Esophagus squamous epithelium (tissue), 5 donors: ENCODE measurements around the gene MUSK. TPM values are rescaled to one million over a fixed set of nuclear protein-coding genes. Genes with fewer than 3 reads are reported as not detected.

Experiments used
- DNase-seq: peaks from one replicate; lab custom pipeline; 2025; lab: John Stamatoyannopoulos, UW
- H3K27ac ChIP-seq, 4 donors: fragments of 200-600 bp; sonication (generic); one replicate each; pipeline ENCODE4 v1.5.1; 2016 to 2019; ENCODE audit warnings: mild to moderate bottlenecking in 1 of 4
- H3K27me3 ChIP-seq, 4 donors: fragments of 200-600 bp; sonication (generic); 1 replicate in 3 of 4; 2 replicates in 1 of 4; pipeline versions ENCODE4 v1.5.1 to v1.6.0; 2017 to 2021; ENCODE audit warnings: antibody characterized with exemption in 1 of 4
- H3K36me3 ChIP-seq, 3 donors: fragments of 200-600 bp; sonication (generic); one replicate each; pipeline ENCODE4 v1.5.1; 2016 to 2019
- H3K4me1 ChIP-seq, 3 donors: fragments of 200-600 bp; sonication (generic); one replicate each; pipeline ENCODE4 v1.5.1; 2017 to 2019
- H3K4me3 ChIP-seq, 4 donors: fragments of 200-600 bp; sonication (generic); 1 replicate in 3 of 4; 2 replicates in 1 of 4; pipeline ENCODE4 v1.5.1; 2016 to 2019; ENCODE audit warnings: mild to moderate bottlenecking in 2 of 4, moderate library complexity in 1 of 4
- H3K9me3 ChIP-seq, 3 donors: fragments of 200-600 bp; sonication (generic); one replicate each; pipeline ENCODE4 v1.5.1; 2016 to 2019
- CTCF ChIP-seq, 6 experiments: fragments of 450-650 bp in 4 of 6; fragments of 200-600 bp in 2 of 6; sonication (generic) in 2 of 6; IDR thresholded peaks; one replicate each; pipeline ENCODE4 v1.5.1; 2016 to 2019; ENCODE audit warnings: antibody characterized with exemption in 6 of 6, mild to moderate bottlenecking in 4 of 6, moderate library complexity in 4 of 6
- POLR2A ChIP-seq, 4 donors: fragments of 450-650 bp; IDR thresholded peaks; one replicate each; pipeline ENCODE4 v1.6.1; 2017; ENCODE audit warnings: antibody characterized with exemption in 4 of 4, mild to moderate bottlenecking in 4 of 4, moderate library complexity in 3 of 4
- WGBS, 2 donors: methylation state at CpG; one replicate each; pipeline ENCODE4 v1.1.5; 2018; 5-methylcytosine and 5-hydroxymethylcytosine counted together
- intact Hi-C: fragments of 100-400 bp; cut with DNase I; formaldehyde crosslinking; loops from one replicate; pipeline ENCODE4 v1.15.0; 2022
- total RNA-seq, 4 donors: library from RNA; depleted of rRNA; stranded (reverse); fragments of >200 nt; gene quantifications; one replicate each; pipeline ENCODE4 v1.1.0, GENCODE V29; 2016
- donor health status: DM: yes; HTN: yes; CAD: no.

The MUSK gene
- total RNA-seq, 4 donors from 2014 or later, result 0.15 to 10.1 (median 1.5) TPM

GRCh38 chr9:110832926-110833325 is 164.3 kb downstream of the MUSK start:
- no peak for DNase-seq
- no peaks in the 10 kb centered on the region for H3K27me3 ChIP-seq
- intact Hi-C loops, result no loop called here
- H3K9me3 ChIP-seq, result no peaks in the 10 kb centered on the region
- no peaks in the 10 kb centered on the region for H3K4me1 ChIP-seq
- no peak overlapping the region for H3K4me3 ChIP-seq
- H3K36me3 ChIP-seq, result no peaks in the 10 kb centered on the region
- 54 to 57% methylated on average over 3 of the region's 3 CpGs for WGBS, 2 donors
- TF ChIP-seq CTCF (IDR thresholded peaks at IDR 0.05) (no peak), POLR2A (IDR thresholded peaks at IDR 0.05) (no peak)
- no peak overlapping the region for H3K27ac ChIP-seq

- DNase-seq, result no peak
- WGBS, 2 donors, result 54 to 57% methylated on average over 3 of the region's 3 CpGs
- H3K27ac ChIP-seq, result no peak overlapping the region
- H3K4me3 ChIP-seq, result no peak overlapping the region
- H3K27me3 ChIP-seq, result no peaks in the 10 kb centered on the region
- TF ChIP-seq CTCF (IDR thresholded peaks at IDR 0.05), result no peak
- TF ChIP-seq POLR2A (IDR thresholded peaks at IDR 0.05), result no peak
- H3K4me1 ChIP-seq, result no peaks in the 10 kb centered on the region
- H3K36me3 ChIP-seq, result no peaks in the 10 kb centered on the region
- H3K9me3 ChIP-seq, result no peaks in the 10 kb centered on the region
- intact Hi-C loops, result no loop called here
Measured at GRCh38 chr9:110835404-110835803, 166.8 kb downstream of the MUSK start.

GRCh38 chr9:110835859-110836271 is 167.3 kb downstream of the MUSK start:
- no peak overlapping the region for H3K4me3 ChIP-seq
- H3K27ac ChIP-seq, result no peak overlapping the region
- H3K4me1 ChIP-seq, result no peaks in the 10 kb centered on the region
- 61 to 80% methylated on average over 1 of the region's 1 CpG for WGBS, 2 donors
- TF ChIP-seq POLR2A (IDR thresholded peaks at IDR 0.05) (no peak), CTCF (IDR thresholded peaks at IDR 0.05) (no peak)
- H3K9me3 ChIP-seq, result no peaks in the 10 kb centered on the region
- intact Hi-C loops, result no loop called here
- no peaks in the 10 kb centered on the region for H3K27me3 ChIP-seq
- H3K36me3 ChIP-seq, result no peaks in the 10 kb centered on the region
- DNase-seq, result no peak

- Histone ChIP-seq H3K4me1 (no peaks in the 10 kb centered on the region), H3K9me3 (no peaks in the 10 kb centered on the region), H3K27me3 (no peaks in the 10 kb centered on the region), H3K4me3 (no peak overlapping the region), H3K36me3 (no peaks in the 10 kb centered on the region), H3K27ac (no peak overlapping the region)
- no peak for TF ChIP-seq CTCF (IDR thresholded peaks at IDR 0.05)
- no peak for TF ChIP-seq POLR2A (IDR thresholded peaks at IDR 0.05)
- intact Hi-C loops, result no loop called here
- DNase-seq, result no peak
- 68 to 73% methylated on average over 2 of the region's 2 CpGs for WGBS, 2 donors
Measured at GRCh38 chr9:110837401-110838005, 168.9 kb downstream of the MUSK start.

- H3K4me3 ChIP-seq, result no peak overlapping the region
- no peaks in the 10 kb centered on the region for H3K36me3 ChIP-seq
- intact Hi-C loops, result no loop called here
- TF ChIP-seq POLR2A (IDR thresholded peaks at IDR 0.05) (no peak), CTCF (IDR thresholded peaks at IDR 0.05) (no peak)
- no peaks in the 10 kb centered on the region for H3K4me1 ChIP-seq
- no peaks in the 10 kb centered on the region for H3K9me3 ChIP-seq
- H3K27ac ChIP-seq, result no peak overlapping the region
- H3K27me3 ChIP-seq, result no peaks in the 10 kb centered on the region
- 77 to 85% methylated on average over 7 to 8 of the region's 9 CpGs for WGBS, 2 donors
- DNase-seq, result no peak
Measured at GRCh38 chr9:110842169-110842568, 173.6 kb downstream of the MUSK start.
